Endodermal cell (in vitro differentiated cells): ENCODE measurements around the gene ZNF365. TPM values are rescaled to one million over a fixed set of nuclear protein-coding genes. Genes with fewer than 3 reads are reported as not detected.

ENCODE experiments used
- DNase-seq: peaks from one replicate; pipeline ENCODE4 v3.0.0-alpha.2; 2017
- H3K27ac ChIP-seq: 2 replicates; pipeline ENCODE4 v1.5.1; 2013; ENCODE audit warnings: mild to moderate bottlenecking, low read depth, low read length, moderate library complexity
- H3K27me3 ChIP-seq: 2 replicates; pipeline ENCODE4 v1.6.1; 2013; ENCODE audit warnings: mild to moderate bottlenecking, low read length, moderate library complexity; ENCODE audit not compliant: insufficient read depth, control insufficient read depth, poor library complexity, severe bottlenecking
- H3K36me3 ChIP-seq: 2 replicates; pipeline ENCODE4 v1.7.0; 2013; ENCODE audit warnings: mild to moderate bottlenecking, low read length, moderate library complexity; ENCODE audit not compliant: control insufficient read depth, insufficient read depth
- H3K4me1 ChIP-seq: one replicate; pipeline ENCODE4 v1.7.0; 2013; ENCODE audit warnings: low read length; ENCODE audit not compliant: control insufficient read depth, insufficient read depth
- H3K4me3 ChIP-seq: 2 replicates; pipeline ENCODE4 v1.5.1; 2013; ENCODE audit warnings: mild to moderate bottlenecking, low read length, moderate library complexity
- H3K9ac ChIP-seq: 2 replicates; pipeline ENCODE4 v1.6.1; 2013; ENCODE audit warnings: mild to moderate bottlenecking, low read length, moderate library complexity; ENCODE audit not compliant: poor library complexity, severe bottlenecking; ENCODE audit errors: extremely low read depth
- H3K9me3 ChIP-seq: 2 replicates; pipeline ENCODE4 v1.6.1; 2013; ENCODE audit warnings: mild to moderate bottlenecking, low read length, moderate library complexity; ENCODE audit not compliant: control insufficient read depth
- H3K27ac Mint-ChIP-seq: 2 replicates; pipeline ENCODE4 v1.8.0; 2020; ENCODE audit warnings: mixed read lengths
- H3K27me3 Mint-ChIP-seq: 2 replicates; pipeline ENCODE4 v1.8.0; 2021; ENCODE audit warnings: mild to moderate bottlenecking, mixed read lengths; ENCODE audit not compliant: insufficient read depth
- H3K36me3 Mint-ChIP-seq: 2 replicates; pipeline ENCODE4 v1.8.0; 2020; ENCODE audit warnings: low read depth, mixed read lengths
- H3K4me1 Mint-ChIP-seq: 2 replicates; pipeline ENCODE4 v1.8.0; 2020; ENCODE audit warnings: mixed read lengths
- H3K4me3 Mint-ChIP-seq: 2 replicates; pipeline ENCODE4 v1.8.0; 2020; ENCODE audit warnings: mild to moderate bottlenecking, moderate library complexity, mixed read lengths
- H3K9me3 Mint-ChIP-seq: 2 replicates; pipeline ENCODE4 v1.8.0; 2020; ENCODE audit warnings: mild to moderate bottlenecking, mixed read lengths
- WGBS, 2 experiments: methylation state at CpG; one replicate each; pipeline versions ENCODE4 v1.1.5 to v1.1.7; 2013; ENCODE audit warnings: missing lambda C conversion rate in 2 of 2, mixed read lengths in 1 of 2; ENCODE audit not compliant: insufficient coverage in 1 of 2, insufficient read length in 1 of 2; 5-methylcytosine and 5-hydroxymethylcytosine counted together
- total RNA-seq, 2 donors: library from RNA; stranded (reverse); fragmentation: NEBNext Ultra II Directional in 1 of 2; extraction: Animal tissue kit (Norgen Biotek cat#: 25700) in 1 of 2; gene quantifications; 2 replicates in 1 of 2; 3 replicates in 1 of 2; pipeline ENCODE4 v1.2.1, GENCODE V29; 2021
- TF ChIP-seq, protein P1 (sequence below): fragments of 200-600 bp; sonication (generic); conservative IDR thresholded peaks from 2 replicates; pipeline ENCODE4 v1.5.0; 2021; ENCODE audit warnings: antibody characterized with exemption, mild to moderate bottlenecking

ZNF365 gene
- total RNA-seq, 2 donors from 2014 or later: 0.31 TPM; not detected in 1

DNA sequence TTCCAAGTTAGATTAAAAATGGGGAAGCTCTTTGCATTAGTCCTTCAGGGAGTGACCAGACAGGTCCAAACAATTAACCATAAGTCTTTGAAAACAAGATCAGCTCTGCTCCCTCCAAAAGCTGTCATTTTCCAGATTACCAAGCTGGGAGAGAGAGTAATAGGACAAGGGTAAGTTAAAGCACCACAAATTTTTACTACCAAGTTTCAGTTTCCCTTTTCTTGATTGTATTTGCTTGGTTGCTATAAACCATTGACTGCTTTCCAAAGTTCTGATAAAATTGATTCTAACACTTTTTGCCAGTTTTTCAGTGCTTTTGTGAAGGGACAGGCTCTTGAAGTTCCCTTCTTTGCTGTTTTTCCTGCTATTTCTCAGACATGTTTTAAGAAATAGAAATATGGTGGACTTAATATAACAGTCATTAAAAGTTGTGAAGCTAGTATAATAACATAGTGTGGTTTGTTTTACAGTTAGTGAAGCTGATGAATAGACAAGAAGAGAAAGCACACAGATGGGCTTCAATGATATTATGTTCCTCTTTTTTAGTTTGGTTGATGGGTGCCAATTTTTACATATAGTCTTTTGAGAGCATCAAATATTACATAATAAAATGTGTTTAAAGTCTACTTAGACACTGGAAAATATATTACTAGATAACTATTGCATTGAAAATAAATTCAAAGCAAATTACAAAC, 40.0 kb upstream of the ZNF365 start:
- H3K27me3 Mint-ChIP-seq: no peaks in the 10 kb centered on the region
- DNase-seq: no peak
- H3K9ac ChIP-seq: no peak overlapping the region
- H3K27me3 ChIP-seq: no peaks in the 10 kb centered on the region
- H3K4me1 Mint-ChIP-seq: no peaks in the 10 kb centered on the region
- no peak overlapping the region for H3K27ac ChIP-seq
- no peaks in the 10 kb centered on the region for H3K36me3 Mint-ChIP-seq
- H3K36me3 ChIP-seq: no peaks in the 10 kb centered on the region
- no peak overlapping the region for H3K4me3 Mint-ChIP-seq
- no peak overlapping the region for H3K27ac Mint-ChIP-seq
- TF ChIP-seq, protein P1, sequence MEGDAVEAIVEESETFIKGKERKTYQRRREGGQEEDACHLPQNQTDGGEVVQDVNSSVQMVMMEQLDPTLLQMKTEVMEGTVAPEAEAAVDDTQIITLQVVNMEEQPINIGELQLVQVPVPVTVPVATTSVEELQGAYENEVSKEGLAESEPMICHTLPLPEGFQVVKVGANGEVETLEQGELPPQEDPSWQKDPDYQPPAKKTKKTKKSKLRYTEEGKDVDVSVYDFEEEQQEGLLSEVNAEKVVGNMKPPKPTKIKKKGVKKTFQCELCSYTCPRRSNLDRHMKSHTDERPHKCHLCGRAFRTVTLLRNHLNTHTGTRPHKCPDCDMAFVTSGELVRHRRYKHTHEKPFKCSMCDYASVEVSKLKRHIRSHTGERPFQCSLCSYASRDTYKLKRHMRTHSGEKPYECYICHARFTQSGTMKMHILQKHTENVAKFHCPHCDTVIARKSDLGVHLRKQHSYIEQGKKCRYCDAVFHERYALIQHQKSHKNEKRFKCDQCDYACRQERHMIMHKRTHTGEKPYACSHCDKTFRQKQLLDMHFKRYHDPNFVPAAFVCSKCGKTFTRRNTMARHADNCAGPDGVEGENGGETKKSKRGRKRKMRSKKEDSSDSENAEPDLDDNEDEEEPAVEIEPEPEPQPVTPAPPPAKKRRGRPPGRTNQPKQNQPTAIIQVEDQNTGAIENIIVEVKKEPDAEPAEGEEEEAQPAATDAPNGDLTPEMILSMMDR: no peak
- no peaks in the 10 kb centered on the region for H3K4me1 ChIP-seq
- no peak overlapping the region for H3K4me3 ChIP-seq
- no peaks in the 10 kb centered on the region for H3K9me3 ChIP-seq
- peaks cover 23% of the 10 kb centered on the region for H3K9me3 Mint-ChIP-seq

DNA sequence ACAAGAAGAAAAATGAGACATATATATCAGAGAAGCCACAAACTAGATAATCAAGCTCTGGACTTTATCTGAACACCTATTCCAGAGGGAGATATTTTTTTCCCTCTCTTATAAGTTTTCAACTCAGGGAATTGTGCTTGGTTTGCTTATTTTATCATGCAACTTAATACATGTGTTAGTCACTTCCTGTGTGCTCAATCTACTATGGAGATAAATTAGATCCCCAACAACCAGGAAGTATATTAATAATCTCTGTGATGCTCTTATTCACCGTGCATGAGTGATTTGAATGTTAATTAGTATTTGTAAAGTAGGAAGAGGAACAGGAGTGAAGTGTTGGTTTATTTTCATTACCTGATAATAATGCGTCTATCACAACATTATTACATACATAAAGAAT, 38.8 kb upstream of the ZNF365 start:
- no peaks in the 10 kb centered on the region for H3K36me3 ChIP-seq
- H3K9ac ChIP-seq: no peak overlapping the region
- Mint-ChIP-seq H3K4me1 (no peaks in the 10 kb centered on the region), H3K4me3 (no peak overlapping the region), H3K36me3 (no peaks in the 10 kb centered on the region), H3K9me3 (peaks cover 34% of the 10 kb centered on the region), H3K27me3 (no peaks in the 10 kb centered on the region), H3K27ac (no peak overlapping the region)
- no peak overlapping the region for H3K27ac ChIP-seq
- no peak for DNase-seq
- H3K9me3 ChIP-seq: peaks cover 5% of the 10 kb centered on the region
- no peak overlapping the region for H3K4me3 ChIP-seq
- no peaks in the 10 kb centered on the region for H3K4me1 ChIP-seq
- 56% methylated on average over 1 of the region's 2 CpGs; no CpG with 5 or more reads in 1 of the 2 experiments for WGBS, 2 experiments
- TF ChIP-seq, protein P1: no peak
- H3K27me3 ChIP-seq: no peaks in the 10 kb centered on the region

DNA sequence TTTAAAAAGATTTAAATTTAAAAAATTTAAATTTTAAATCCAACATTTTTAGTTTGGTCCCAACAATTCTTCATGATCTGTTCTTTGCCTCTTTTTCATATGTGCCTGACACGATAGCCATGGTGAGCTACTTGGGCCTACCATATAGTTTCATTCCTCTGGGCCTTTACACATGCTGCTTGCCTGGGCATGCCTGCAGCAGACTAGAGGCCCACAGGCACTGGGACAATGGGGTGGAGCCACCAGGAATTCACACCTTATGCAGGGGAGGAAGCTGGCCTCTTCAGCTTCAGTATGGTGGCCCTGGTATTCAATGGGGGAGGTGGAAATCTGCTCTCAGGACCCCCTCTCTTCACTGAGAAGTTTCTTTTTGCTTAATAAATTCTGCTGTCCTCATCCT, 37.8 kb upstream of the ZNF365 start:
- TF ChIP-seq, protein P1: no peak
- Mint-ChIP-seq H3K27me3 (no peaks in the 10 kb centered on the region), H3K4me1 (no peaks in the 10 kb centered on the region), H3K9me3 (peaks cover 44% of the 10 kb centered on the region), H3K36me3 (no peaks in the 10 kb centered on the region), H3K27ac (no peak overlapping the region), H3K4me3 (no peak overlapping the region)
- peak; percentile 52 for DNase-seq
- Histone ChIP-seq H3K9me3 (peaks cover 15% of the 10 kb centered on the region), H3K4me1 (no peaks in the 10 kb centered on the region), H3K27ac (no peak overlapping the region), H3K36me3 (no peaks in the 10 kb centered on the region), H3K27me3 (no peaks in the 10 kb centered on the region), H3K9ac (no peak overlapping the region), H3K4me3 (no peak overlapping the region)
- WGBS, 2 experiments: 92 to 93% methylated on average over 1 of the region's 1 CpG
